Left colon (tissue), 2 donors: ENCODE measurements around the gene DROSHA. TPM values are rescaled to one million over a fixed set of nuclear protein-coding genes. Genes with fewer than 3 reads are reported as not detected.
"Not testable (repeated sequence)": the region's sequence is repeated elsewhere in the genome, so short reads cannot be mapped to it uniquely, and the experiment has no call there.

Experiments
- ATAC-seq: fragments of 200-7000 bp; cut with Tn5 transposase; one replicate; pipeline ENCODE4 v1.9.1; 2020; ENCODE audit warnings: mild to moderate bottlenecking, moderate library complexity
- DNase-seq, 2 donors: peaks; one replicate each; pipeline ENCODE4 v3.0.0-alpha.2; 2020
- intact Hi-C, 2 donors: fragments of 100-400 bp; cut with DNase I in 1 of 2; cut with micrococcal nuclease in 1 of 2; formaldehyde crosslinking; loops; one replicate each; pipeline versions ENCODE4 v1.11.2 to v1.14.0; 2022; cut with DNase I, micrococcal nuclease
- total RNA-seq, 2 donors: library from RNA; stranded (reverse); fragmentation: NEBNext Ultra II Directional; extraction: Animal tissue kit (Norgen Biotek cat#: 25700); gene quantifications; one replicate each; pipeline ENCODE4 v1.2.1, GENCODE V29; 2021
- donor health status: DM: no; HTN: no; CAD: no.
- donor health status: DM: yes; HTN: yes; CAD: no.

The DROSHA gene
- total RNA-seq, 2 donors from 2014 or later, result 46.5 to 50.9 TPM

DNA sequence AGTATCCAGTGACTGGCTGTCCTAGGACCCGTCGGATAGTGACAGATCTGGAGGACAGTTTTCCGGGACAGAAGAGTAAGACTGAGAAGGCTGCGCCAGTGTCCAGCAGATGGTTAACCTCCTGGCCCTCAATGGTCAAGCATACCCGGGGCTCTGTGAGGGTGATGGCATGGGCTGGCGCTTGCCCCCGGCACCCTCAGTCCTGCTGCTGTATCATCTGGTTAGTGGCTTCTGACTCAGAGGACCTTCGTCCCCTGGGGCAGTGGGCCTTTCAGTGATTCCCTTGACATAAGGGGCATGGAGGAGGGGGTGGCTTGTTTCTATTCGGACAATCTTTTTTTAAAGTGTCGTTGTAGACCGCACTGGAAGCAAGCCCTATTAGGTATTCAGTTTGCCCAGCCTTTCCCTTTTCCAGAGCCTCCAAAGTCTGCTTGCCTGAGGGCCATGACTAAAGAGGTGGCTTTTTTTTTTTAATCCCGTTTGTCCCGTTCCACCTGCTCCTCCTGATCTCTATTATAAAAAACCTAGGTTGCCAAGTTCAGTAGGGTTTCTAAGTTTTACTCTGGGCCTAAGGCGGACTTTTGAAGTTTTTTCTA, 136.3 kb downstream of the DROSHA start:
- ATAC-seq, DNase-seq, intact Hi-C loops: not testable (repeated sequence)

DNA sequence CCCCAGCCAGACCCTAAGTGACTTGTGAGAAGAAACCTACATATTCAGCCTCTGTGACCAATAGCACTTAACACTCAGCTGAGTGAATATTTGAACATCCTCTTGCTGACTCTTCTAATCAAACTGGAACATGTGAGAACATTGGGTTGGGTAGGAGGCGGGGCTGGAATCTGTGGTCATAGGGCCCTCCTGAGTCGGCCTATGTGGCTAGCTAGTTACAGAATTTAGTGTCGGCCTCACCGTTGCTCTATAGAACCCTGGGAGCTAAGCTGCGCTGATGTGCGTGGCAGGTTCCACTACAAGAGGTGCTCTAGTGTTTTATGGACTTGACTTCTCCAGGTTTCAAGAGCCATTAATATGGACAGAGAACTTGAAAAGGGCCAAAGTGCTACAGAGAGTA, 138.8 kb downstream of the DROSHA start:
- ATAC-seq (no peak), DNase-seq (no peak)
- intact Hi-C loops, result no loop called here

DNA sequence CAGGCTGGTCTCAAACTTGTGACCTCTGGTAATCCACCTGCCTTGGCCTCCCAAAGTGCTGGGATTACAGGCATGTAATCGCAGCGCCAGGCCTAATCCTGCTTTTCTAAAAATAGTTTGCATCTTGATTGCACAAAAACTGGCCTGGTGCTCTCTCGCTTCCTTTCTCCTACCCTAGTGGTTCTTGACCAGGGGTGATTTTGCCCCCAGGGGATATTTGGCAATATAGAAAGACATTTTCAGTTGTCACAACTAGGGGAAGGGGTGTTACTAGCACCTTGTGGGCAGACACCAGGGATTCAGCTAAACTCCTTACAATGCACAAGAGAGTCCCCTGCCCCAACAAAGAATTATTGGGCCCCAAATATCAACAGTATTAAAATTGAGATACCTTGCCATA, 139.8 kb downstream of the DROSHA start:
- DNase-seq, result no peak
- ATAC-seq, result no peak
- intact Hi-C loops, result no loop called here

DNA sequence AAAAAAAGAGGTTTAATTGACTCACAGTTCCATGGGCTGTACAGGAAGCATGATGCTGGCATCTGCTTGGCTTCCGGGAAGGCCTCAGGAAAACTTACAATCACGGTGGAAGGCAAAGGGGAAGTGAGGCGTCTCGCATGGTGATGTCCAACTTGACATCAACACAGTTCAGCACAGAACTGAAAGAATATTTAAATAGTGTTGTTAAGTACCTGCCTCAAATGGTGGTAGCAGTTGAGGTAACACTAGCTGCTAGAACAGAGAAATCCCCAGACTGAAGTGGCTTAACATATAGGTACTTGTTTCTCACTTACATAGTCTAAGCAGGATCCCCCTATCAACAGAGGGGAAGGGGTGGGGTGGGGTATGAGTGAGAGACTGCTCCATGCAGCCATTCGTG, 141.6 kb downstream of the DROSHA start:
- intact Hi-C loops, result no loop called here
- no peak for ATAC-seq
- no peak for DNase-seq

DNA sequence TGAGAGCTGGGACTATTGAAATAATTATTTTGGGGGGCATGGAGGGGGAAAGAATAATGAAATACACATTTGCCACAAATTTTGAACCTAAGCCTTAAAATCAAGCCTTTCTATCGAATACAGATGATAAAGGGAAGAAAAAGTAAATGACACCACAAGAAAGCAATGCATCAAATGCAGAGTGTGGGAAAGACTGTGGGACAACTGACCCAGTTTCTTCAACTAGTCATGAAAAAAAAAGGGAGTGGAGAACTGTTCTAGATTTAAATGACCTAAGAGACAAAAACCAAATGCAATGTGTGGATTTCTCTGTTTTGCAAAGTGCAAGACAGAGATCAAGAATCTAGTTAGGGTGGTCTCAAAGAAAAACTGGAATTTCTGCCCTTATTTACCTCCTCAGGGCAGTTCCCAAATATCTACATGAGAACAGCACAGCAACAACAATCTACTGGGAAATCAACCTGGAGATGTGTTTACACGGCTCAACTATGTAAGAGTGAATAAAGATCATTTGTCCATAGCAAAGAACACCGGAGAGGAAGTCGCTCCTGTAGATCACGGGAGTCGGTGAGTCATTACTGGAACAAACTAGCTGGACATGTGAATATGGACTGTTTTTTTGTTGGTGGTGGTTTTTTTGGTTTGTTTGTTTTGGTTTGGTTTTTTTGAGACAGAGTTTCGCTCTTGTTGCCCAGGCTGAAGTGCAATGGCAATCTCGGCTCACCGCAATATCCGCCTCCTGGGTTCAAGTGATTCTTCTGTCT, 145.9 kb downstream of the DROSHA start:
- intact Hi-C loops, result no loop called here
- no peak for DNase-seq
- no peak for ATAC-seq

DNA sequence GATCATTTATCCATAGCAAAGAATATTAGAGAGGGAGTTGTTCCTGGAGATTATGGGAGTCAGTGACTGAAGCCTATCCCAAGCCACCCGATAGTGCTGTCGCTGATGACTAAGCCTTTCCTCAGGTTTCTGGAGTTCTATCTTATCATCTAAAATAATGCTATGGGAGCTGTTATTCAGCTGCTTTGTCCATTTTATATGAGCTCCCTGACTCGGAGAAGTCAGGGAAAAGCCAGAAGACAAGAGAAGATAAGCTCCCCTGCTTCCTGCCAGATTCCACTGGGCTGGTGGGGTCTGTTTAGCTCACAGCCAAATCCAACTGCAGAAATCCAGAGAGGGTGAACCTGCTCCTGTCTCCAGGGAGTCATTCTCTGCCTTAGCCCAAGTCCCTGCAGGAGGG, 148.2 kb downstream of the DROSHA start:
- no peak for DNase-seq
- intact Hi-C loops, result no loop called here
- ATAC-seq, result no peak

DNA sequence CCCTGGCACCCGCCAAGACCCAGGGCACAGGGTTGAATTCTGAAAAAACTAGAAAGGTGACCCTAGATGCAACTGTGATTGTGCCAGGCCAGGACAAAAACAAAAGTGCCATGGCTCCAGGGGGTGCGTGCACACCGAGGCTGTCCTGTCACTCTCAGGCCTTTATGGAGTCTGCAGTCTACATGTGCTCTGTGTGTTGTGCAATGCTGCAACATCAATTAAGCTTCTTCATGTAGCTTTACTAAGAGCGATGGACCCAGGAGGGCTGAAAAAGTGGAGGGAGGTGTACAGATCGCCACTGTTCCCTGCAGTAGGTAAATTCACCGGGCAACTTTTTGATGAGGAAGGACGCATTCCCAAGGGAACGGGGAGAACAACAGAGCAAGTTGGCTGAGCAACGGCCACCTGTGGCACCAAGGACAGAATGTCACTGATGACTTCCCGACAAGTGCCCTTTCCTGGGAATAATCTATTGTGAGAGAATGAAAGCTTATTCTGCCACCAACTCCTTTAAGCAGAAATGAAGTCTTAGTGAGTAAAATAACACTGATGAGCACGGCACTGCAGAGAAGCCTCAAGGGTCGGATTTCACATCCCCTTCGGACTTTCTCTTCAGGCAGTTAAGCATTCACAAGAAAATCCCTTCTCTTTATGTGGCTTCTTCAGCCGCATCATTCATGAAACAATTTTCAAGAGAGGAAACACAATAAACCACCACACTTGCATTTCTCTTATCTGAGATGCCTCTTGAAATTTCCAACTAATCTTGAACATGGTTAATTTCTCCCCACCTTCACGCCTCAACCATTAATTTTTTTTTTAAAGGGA, 149.6 kb downstream of the DROSHA start:
- ATAC-seq (no peak), DNase-seq (no peak)
- intact Hi-C loops, result no loop called here

DNA sequence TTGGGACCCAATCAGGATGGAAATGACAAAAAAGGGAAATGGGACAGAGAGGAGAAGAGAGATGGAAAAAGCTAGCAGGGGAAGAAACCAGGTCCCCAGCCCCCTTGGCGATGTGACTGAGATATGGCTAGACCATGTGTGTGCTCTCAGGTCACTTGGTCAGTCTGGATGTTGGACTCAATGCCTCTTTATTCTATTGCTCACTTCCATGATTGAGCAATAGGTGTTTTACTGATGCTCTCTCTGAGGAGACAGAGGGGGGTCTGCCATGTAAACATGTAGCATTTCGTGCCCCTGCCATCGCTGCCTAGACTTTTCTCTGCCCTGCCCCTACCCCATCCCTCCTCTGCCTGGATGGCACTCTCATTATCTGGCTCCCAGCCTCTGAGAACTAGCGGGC, 150.6 kb downstream of the DROSHA start:
- DNase-seq (no peak), ATAC-seq (no peak)
- intact Hi-C loops, result no loop called here

DNA sequence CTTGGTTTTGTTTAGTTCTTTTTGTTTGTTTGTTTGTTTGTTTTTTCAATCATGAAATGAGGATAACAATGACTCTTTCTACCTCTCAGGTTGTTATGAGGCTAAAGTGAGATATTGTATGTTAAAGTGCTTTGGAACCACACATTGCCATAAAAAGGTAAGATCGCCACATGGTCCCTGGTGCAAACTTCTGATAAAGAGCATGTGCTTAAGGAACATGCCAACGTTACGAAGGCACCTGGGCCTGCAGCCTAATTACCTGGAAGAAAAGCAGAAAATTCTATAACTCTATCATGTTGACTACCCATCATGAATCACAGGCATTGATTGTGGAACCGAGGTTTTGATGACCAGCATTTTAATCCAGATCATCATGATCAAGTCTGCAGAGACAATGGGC, 151.8 kb downstream of the DROSHA start:
- ATAC-seq, result no peak
- no peak for DNase-seq
- intact Hi-C loops, result no loop called here

DNA sequence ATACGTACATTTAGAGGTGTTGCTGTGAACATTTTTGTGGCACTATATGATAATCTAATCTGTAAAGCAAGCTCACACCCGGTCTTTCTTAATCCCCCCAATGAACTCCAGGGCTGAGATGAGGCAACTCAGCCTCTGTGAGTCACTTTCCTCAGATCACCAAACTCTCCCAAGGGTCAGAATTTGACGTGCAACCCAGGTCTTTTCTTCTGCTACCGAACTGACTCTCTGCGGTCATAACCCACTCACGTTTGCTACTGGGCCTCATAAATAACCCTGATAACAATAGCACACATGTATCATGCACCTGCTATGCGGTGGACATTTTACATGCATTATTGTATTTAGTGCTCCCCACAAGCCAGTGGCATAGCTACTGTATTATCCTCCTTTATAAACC, 153.1 kb downstream of the DROSHA start:
- intact Hi-C loops, result no loop called here
- ATAC-seq, result no peak
- no peak for DNase-seq

DNA sequence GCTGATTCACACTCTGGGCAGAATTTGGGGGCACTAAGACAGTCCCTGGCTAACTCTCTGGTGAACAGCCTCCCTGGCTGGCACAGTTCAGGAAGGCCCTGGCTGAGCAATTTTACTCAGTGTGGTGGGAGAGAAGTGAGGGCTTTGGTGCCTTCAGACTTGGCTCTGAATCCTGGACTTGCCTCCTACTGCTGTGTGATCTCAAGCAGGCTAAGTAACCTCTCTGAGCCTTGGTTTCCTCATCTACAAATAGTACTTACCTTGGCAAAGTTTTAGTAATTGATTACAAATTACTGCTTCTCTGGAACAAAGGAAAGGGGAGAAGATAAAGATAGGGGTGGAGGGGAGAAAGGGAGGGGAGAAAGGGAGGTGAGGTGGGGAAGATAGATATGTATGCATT, 153.8 kb downstream of the DROSHA start:
- intact Hi-C loops, result no loop called here
- no peak for DNase-seq
- ATAC-seq, result peak; percentile 16

DNA sequence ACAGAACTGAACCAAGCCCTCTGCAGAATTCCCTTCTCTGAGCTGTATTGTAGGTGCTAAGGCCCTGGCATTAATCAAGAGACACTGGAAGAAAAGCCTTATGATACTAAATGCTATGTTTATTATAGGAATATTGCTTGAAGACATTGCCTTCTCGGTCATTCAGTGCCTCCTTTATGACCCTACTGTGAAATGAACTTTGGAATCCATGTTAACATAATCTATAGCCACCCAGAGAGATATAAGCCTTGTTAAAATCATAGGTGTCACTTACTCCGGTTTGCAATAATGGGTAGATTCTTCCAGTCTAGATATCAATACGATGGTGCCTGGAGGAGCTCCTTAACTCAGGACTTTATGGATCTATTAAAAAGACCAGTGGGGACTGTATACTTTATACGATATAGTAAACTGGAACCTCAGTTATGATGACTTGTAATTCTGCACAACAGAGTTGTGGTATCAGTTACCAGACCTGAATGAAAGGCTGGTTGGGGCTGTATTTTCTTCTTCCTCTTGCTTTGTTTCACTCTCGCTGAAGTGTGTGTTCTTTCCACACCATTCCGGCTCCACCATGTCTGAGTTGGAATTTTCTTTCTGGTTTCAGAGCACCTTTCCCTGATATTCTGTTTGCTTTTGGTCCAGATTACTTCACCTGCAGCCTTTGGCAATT, 154.5 kb downstream of the DROSHA start:
- intact Hi-C loops, result no loop called here
- ATAC-seq (peak; percentile 97), DNase-seq (no peak)

DNA sequence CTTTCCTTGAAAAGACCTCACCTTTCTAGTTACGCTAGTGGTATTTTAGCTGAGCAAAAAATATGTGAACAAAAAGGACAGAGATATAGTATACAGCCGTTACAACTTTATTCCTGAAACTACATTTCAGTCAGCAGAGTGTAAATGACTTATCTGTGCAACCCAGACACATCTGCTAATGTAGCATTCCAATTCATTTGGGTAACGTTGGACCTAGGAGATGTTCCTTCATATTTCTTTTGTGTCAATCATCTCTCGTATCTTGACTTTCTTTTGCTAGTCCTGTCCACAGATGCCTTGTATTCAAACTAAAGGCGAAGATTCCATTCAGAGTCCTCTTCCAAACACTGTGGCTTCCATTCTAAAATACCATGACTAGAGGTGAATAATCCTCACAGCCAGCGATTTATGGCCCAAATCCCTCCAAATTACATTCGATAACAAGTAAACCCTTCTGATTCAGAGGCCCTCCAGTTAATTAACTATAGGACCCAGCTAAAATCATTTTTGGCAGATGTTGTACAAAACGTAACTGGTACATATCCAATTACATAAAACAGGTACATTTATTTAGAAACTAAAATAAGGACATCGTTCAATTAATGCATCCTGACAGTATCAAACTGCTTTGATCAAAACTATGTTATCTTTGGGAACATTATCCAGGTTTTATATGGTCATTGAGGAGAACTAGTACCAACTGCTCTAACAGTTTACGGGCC, 155.7 kb downstream of the DROSHA start:
- ATAC-seq, result no peak
- intact Hi-C loops, result no loop called here
- DNase-seq, result no peak

DNA sequence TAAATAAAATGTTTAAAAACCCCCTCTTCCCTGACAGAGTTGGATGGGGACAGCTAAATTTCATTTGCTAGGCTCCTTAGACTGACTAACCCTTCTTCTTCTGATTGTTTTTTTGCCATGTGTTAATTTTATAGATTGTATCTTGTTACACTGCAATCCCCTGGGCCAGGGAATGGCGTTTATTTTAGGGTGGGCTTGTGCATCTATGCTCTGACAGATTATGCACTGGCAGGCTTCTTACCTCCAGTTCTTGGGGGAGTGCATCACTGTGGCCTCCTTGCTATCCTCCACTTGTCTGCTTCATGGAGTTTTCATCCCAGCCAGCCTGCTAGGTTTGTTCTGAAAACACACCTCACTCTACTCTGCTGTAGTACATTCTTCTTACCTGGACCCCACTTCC, 159.8 kb downstream of the DROSHA start:
- ATAC-seq (no peak), DNase-seq (no peak)
- intact Hi-C loops, result no loop called here

DNA sequence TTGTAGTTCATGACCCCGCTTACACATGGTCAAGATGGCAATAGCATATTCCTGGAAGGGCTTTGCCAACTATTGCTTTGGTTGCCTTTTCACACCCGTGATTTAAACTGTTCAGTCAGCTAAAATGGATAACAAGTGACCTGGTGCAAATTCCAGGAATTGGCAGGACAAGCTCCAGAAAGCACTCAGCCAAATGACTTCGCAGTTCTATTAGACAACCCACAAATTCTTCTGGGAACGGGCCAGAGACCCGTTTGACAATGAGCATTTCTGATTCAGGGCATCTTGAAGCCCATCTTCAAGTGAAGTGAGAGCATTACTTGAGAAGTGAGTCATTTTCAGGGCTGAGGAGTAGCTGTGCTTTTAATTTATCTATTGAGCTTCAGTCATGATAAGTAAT, 165.0 kb downstream of the DROSHA start:
- ATAC-seq (no peak), DNase-seq (no peak)
- intact Hi-C loops, result no loop called here

DNA sequence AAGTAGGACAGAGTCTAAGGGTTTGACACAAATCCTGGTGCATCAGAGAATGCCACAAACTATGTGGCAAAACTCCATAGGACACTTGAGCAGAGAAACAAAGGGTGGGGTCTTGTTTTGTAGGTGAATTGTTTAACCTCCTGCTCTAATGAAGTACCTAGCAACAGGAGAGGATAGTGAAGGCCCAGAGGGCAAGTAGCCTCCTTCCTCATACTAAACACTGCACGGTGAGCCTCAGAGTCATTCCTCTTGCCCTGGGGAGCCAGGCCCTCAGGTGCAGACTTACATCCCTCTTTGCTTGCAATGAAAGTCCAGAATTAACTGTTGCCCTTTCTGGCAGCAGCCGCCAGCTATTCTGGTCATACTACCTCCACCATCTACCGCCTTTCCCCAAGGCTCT, 166.1 kb downstream of the DROSHA start:
- no peak for DNase-seq
- intact Hi-C loops, result no loop called here
- no peak for ATAC-seq

DNA sequence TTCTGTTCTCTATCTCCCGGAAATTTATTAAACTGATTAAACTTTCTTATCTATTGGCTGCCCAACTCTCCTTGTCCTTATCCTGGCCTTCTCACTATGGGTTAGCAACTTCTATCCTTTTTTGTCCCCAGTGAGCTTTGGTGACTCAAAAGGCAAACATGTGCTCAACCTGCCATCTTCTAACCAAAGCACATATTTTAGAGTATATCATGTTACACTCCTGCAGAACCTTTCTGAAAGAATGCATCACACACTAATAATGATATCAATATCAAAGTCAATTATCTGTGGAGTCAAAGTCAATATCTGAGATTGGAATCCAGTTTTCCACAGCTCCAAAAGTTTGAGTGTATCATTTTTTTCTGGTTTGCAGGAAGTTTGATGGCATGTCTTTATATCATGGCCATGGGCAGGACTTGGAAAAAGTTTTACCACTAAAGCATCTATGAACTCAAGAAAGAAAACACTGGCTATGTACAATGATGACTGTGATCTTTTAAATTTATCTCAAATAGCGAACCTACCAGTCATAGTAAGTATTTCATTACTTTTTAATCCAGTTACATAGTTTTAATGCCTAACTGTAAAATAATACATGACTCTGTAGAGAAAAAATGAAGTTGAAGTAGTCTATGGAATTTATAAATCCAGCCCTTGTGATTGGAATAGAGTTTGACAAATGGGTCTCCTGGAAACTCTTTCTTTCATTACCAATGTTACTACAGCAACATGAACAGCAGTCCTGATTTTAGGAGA, 166.8 kb downstream of the DROSHA start:
- intact Hi-C loops, result no loop called here
- DNase-seq, result no peak
- ATAC-seq, result no peak

DNA sequence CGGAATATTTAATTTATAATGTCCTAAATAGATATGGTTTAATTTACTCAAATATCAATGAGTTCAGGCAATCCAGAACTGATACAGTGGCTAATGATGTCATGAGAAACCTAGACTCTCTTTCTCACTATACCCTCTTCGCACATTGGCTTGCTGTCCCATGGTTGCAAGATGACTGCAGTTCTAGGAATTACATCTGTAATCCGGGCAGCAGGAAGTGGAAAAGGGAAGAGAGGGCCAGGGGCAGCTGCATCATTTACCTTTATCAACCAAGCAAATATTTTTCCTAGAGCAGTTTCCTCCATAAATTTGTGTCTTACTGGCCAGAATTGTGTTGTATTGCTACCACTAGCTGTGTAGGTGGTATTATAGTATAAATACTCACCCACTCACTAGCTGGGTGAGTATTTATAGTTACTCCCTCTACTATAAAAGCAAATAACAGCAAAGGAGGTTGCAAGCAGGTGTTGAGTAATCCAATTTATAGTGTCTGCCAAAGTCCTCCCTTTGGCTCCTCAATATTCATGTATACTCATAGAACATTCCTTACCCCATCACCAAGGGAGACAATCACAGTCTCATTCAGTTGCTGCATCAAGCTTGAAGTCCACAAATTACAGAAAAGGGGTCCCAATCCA, 168.8 kb downstream of the DROSHA start:
- ATAC-seq (peak; percentile 48), DNase-seq (no peak)
- intact Hi-C loops, result no loop called here
